Naive thymus-derived CD4-positive, alpha-beta T cell (primary cell): ENCODE measurements around the gene IGF2BP2. TPM values are rescaled to one million over a fixed set of nuclear protein-coding genes. Genes with fewer than 3 reads are reported as not detected.
"Not testable (repeated sequence)": the region's sequence is repeated elsewhere in the genome, so short reads cannot be mapped to it uniquely, and the experiment has no call there.

ENCODE experiments used
- ATAC-seq: fragments of 150-1000 bp; cut with Tn5 transposase; 2 replicates; pipeline ENCODE4 v1.10.0; 2021; ENCODE audit warnings: mild to moderate bottlenecking, moderate library complexity
- CTCF ChIA-PET: fragments of 350-600 bp; sonication (Branson Sonifier 250); formaldehyde crosslinking; loops from one replicate; lab custom pipeline; 2021; ENCODE audit warnings: antibody characterized with exemption; lab: Charles Lee
- POLR2A ChIA-PET: fragments of 350-600 bp; sonication (Branson Sonifier 250); formaldehyde crosslinking; loops from one replicate; lab custom pipeline; 2021; ENCODE audit warnings: antibody characterized with exemption, inconsistent platforms; lab: Charles Lee
- DNase-seq, 9 donors: peaks; one replicate each; pipeline versions ENCODE4 v3.0.0 to v3.0.0-alpha.2; 2020 to 2022; ENCODE audit warnings: mixed read lengths in 1 of 9
- H3K27ac ChIP-seq: one replicate; pipeline ENCODE4 v1.7.0; 2013; ENCODE audit warnings: mild to moderate bottlenecking, low read depth, low read length, moderate library complexity
- H3K27me3 ChIP-seq, 2 donors: one replicate each; pipeline ENCODE4 v1.7.0; 2013; ENCODE audit warnings: low read length in 2 of 2, mild to moderate bottlenecking in 2 of 2, moderate library complexity in 2 of 2; ENCODE audit not compliant: control insufficient read depth in 2 of 2, insufficient read depth in 2 of 2
- H3K36me3 ChIP-seq, 3 experiments: 1 replicate in 2 of 3; 2 replicates in 1 of 3; pipeline ENCODE4 v1.7.0; 2013; ENCODE audit warnings: low read length in 3 of 3, mild to moderate bottlenecking in 3 of 3, moderate library complexity in 1 of 3; ENCODE audit not compliant: insufficient read depth in 3 of 3, control insufficient read depth in 2 of 3
- H3K4me1 ChIP-seq, 2 donors: one replicate each; pipeline ENCODE4 v1.7.0; 2013; ENCODE audit warnings: low read length in 2 of 2, mild to moderate bottlenecking in 2 of 2, moderate library complexity in 1 of 2; ENCODE audit not compliant: control insufficient read depth in 2 of 2, insufficient read depth in 2 of 2
- H3K4me3 ChIP-seq: 2 replicates; pipeline ENCODE4 v1.7.0; 2013; ENCODE audit warnings: mild to moderate bottlenecking, low read length
- H3K9me3 ChIP-seq, 3 experiments: 1 replicate in 2 of 3; 2 replicates in 1 of 3; pipeline ENCODE4 v1.7.0; 2013; ENCODE audit warnings: low read length in 3 of 3; ENCODE audit not compliant: control insufficient read depth in 2 of 3
- H3K27ac Mint-ChIP-seq, 9 donors: one replicate each; pipeline ENCODE4 v1.8.0; 2020 to 2022; ENCODE audit warnings: mixed read lengths in 9 of 9, mild to moderate bottlenecking in 8 of 9, moderate library complexity in 5 of 9, inconsistent platforms in 2 of 9
- H3K27me3 Mint-ChIP-seq, 5 donors: one replicate each; pipeline ENCODE4 v1.8.0; 2021 to 2022; ENCODE audit warnings: mixed read lengths in 5 of 5, mild to moderate bottlenecking in 1 of 5
- H3K36me3 Mint-ChIP-seq, 5 donors: one replicate each; pipeline ENCODE4 v1.8.0; 2020 to 2022; ENCODE audit warnings: mixed read lengths in 5 of 5, mild to moderate bottlenecking in 3 of 5, inconsistent platforms in 1 of 5
- H3K4me1 Mint-ChIP-seq, 7 donors: one replicate each; pipeline ENCODE4 v1.8.0; 2020 to 2022; ENCODE audit warnings: mixed read lengths in 7 of 7, mild to moderate bottlenecking in 3 of 7, inconsistent platforms in 1 of 7
- H3K4me3 Mint-ChIP-seq, 10 donors: one replicate each; pipeline ENCODE4 v1.8.0; 2020 to 2022; ENCODE audit warnings: mild to moderate bottlenecking in 10 of 10, mixed read lengths in 10 of 10, moderate library complexity in 6 of 10, inconsistent platforms in 2 of 10
- H3K9me3 Mint-ChIP-seq, 11 donors: one replicate each; pipeline ENCODE4 v1.8.0; 2020 to 2022; ENCODE audit warnings: mixed read lengths in 11 of 11, mild to moderate bottlenecking in 4 of 11, inconsistent platforms in 1 of 11, moderate library complexity in 1 of 11
- intact Hi-C, 2 donors: fragments of 100-400 bp; cut with micrococcal nuclease; formaldehyde crosslinking; loops; one replicate each; pipeline ENCODE4 v1.15.1; 2023
- polyA plus RNA-seq, 2 donors: library from polyadenylated mRNA; unstranded; fragments of 300-500 nt; fragmentation: Illumina TruSeq; gene quantifications; one replicate each; pipeline ENCODE4 v1.2.3, GENCODE V29; 2021
- total RNA-seq, 6 experiments: library from RNA in 5 of 6; stranded (reverse) in 5 of 6; gene quantifications; 1 replicate in 5 of 6; 2 replicates in 1 of 6; pipeline ENCODE4 v1.2.3 and lab custom pipeline; 2021 to 2026

Gene IGF2BP2
- total and polyA plus RNA-seq, 7 experiments from 2014 or later: 0.14 to 5.0 (median 0.87) TPM; not detected in 3

DNA sequence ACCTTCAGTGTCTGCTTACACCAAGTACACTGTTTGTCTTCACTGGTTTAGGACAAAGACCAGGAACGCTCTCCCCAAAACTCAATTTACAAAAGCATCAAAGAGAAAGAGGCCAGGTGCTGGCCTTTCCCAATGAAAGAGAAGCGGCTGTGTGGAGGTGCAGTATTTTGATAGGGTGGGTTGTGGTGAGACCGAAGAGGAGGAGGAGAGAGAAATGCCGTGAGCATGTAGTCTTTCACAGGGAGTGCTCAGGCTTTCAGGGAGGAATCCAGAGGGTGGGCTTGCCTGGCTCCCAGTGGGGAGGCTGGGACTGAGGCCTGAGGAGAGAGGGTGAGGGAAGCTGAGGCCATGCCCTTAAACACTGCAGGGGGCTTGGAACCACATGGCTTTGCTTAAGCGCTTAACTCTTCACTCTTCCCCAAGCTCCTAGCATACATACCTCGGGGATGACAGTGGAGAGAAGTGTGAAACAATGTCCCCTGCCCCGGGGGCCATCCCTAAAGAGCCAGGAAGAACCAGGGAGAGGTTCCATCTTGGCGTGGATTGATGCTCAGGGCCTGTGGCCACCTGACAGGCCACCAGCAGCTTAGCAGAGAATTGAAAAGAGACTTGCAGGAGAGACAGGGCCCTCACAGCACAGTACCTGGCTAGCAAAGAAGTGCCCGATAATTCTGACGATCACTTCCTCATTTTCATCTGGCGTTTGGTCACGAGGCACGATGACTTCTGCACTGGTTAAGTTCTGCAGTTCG lies 178.3 kb downstream of the IGF2BP2 start:
- Mint-ChIP-seq H3K27me3 (peaks cover 13 to 28% (median 22%) of the 10 kb centered on the region in 5 donors), H3K36me3 (no peaks in the 10 kb centered on the region), H3K4me1 (peaks cover 0 to 7% (median 0%) of the 10 kb centered on the region in 7 donors), H3K4me3 (no peak overlapping the region), H3K27ac (no peak overlapping the region), H3K9me3 (no peaks in the 10 kb centered on the region)
- no peak overlapping the region for H3K27ac ChIP-seq
- H3K4me3 ChIP-seq: no peak overlapping the region
- no peaks in the 10 kb centered on the region for H3K36me3 ChIP-seq
- H3K9me3 ChIP-seq: no peaks in the 10 kb centered on the region
- POLR2A ChIA-PET: no interaction called here
- intact Hi-C loops: no loop called here
- H3K27me3 ChIP-seq: no peaks in the 10 kb centered on the region
- DNase-seq (no peak), ATAC-seq (no peak)
- CTCF ChIA-PET: no interaction called here
- no peaks in the 10 kb centered on the region for H3K4me1 ChIP-seq

DNA sequence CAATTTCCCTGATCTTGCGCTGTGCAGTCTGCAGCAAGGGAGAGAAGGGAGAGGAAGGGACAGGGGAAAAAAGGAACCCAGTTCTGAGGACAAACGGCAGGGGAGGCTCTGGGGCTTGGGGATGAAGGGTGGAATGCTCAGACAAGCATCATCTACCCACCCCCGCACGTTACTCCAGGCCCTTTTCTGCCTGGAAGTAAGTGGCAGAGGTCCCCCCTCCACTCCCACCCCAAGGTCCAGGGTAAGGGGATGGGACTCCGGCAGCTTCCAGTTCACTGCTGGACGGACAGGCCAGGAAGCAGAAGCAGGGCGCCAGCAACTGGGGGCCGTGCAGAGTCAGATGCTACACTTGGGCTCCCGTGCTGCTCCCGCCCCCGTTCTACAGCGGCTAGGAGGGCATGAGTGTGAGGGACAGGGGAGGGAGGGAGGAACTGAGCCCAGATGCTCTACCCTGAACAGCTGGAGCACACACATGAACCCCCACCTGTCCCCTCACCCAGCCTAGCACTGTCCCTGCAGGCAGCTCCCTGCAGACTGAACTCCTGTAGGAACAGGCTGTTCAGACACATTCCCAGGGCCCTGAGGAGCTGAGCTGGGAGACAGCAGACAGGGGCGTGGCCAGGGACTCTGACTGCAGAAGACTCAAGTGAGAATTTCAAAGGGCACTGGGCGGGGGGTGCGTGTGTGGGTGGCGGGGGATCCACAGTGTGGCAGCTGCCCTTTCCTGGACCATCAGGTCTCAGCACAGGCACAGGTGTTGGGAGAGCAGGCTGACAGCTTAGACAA lies 179.1 kb downstream of the IGF2BP2 start:
- H3K4me3 Mint-ChIP-seq: no peak overlapping the region

DNA sequence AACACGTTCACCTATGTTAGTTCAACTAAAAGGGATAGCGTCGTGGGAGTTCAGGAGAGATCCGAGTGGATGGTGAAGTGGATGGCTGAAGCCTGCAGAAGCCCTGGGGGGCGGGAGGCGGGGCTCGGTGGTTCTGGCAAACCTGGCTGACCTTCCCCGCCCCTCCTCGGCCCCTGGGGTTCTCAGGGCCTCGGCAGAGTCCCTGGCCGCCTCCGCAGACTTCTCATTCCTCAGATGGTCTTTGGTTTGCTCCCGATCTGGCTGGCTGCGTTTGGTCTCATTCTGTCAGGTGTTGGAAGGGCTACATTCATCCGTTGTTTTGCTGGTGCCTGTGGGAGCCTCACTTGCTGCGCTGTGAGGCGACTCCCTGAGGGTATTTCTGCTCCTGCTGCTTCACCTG lies 179.7 kb downstream of the IGF2BP2 start:
- H3K27ac Mint-ChIP-seq, CTCF ChIA-PET, intact Hi-C loops, H3K9me3 Mint-ChIP-seq, H3K36me3 ChIP-seq, H3K36me3 Mint-ChIP-seq, POLR2A ChIA-PET, DNase-seq, H3K27ac ChIP-seq, H3K4me1 Mint-ChIP-seq, H3K4me1 ChIP-seq, ATAC-seq, H3K4me3 Mint-ChIP-seq, H3K4me3 ChIP-seq, H3K9me3 ChIP-seq, H3K27me3 ChIP-seq: not testable (repeated sequence)
- H3K27me3 Mint-ChIP-seq: peaks cover 13 to 28% (median 22%) of the 10 kb centered on the region in 5 donors

More for the DNA sequence above, 179.1 kb downstream of the IGF2BP2 start:
- no peaks in the 10 kb centered on the region for H3K36me3 ChIP-seq
- no peaks in the 10 kb centered on the region for H3K27me3 ChIP-seq
- no peak for ATAC-seq
- no peak overlapping the region for H3K27ac Mint-ChIP-seq
- peaks cover 0 to 7% (median 0%) of the 10 kb centered on the region in 7 donors for H3K4me1 Mint-ChIP-seq
- H3K9me3 Mint-ChIP-seq: no peaks in the 10 kb centered on the region
- intact Hi-C loops: no loop called here
- peaks cover 13 to 28% (median 22%) of the 10 kb centered on the region in 5 donors for H3K27me3 Mint-ChIP-seq
- H3K36me3 Mint-ChIP-seq: no peaks in the 10 kb centered on the region
- no peak overlapping the region for H3K4me3 ChIP-seq
- no peak for DNase-seq
- POLR2A ChIA-PET: no interaction called here
- no peaks in the 10 kb centered on the region for H3K4me1 ChIP-seq
- H3K27ac ChIP-seq: no peak overlapping the region
- H3K9me3 ChIP-seq: no peaks in the 10 kb centered on the region
- CTCF ChIA-PET: no interaction called here

DNA sequence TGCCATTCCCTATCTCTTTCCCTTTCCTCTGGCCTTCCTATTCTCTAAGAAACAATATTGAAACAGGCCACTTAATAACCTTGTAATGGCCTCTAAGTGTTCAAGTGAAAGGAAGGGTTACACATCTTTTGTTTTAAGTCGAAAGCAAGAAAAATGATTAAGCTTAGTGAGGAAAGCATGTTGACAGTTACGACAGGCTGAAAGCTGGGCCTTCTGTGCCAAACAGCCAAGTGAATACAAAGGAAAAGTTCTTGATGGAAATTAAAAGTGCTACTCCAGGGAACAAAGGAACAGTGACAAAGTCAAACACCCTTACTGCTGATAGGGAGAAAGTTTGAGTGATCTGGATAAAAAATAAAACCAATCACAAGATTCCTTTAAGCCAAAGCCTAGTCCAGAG lies 184.5 kb downstream of the IGF2BP2 start:
- H3K9me3 ChIP-seq: no peaks in the 10 kb centered on the region
- POLR2A ChIA-PET: no interaction called here
- no peak overlapping the region for H3K27ac Mint-ChIP-seq
- intact Hi-C loops: no loop called here
- peaks cover 1 to 8% (median 4%) of the 10 kb centered on the region in 5 donors for H3K27me3 Mint-ChIP-seq
- no peaks in the 10 kb centered on the region for H3K36me3 ChIP-seq
- peaks cover 0 to 1% (median 0%) of the 10 kb centered on the region in 7 donors for H3K4me1 Mint-ChIP-seq
- H3K4me3 Mint-ChIP-seq: no peak overlapping the region
- no peaks in the 10 kb centered on the region for H3K4me1 ChIP-seq
- H3K36me3 Mint-ChIP-seq: no peaks in the 10 kb centered on the region
- H3K9me3 Mint-ChIP-seq: peaks cover 0 to 3% (median 0%) of the 10 kb centered on the region in 11 donors
- no peak overlapping the region for H3K27ac ChIP-seq
- H3K27me3 ChIP-seq: no peaks in the 10 kb centered on the region
- CTCF ChIA-PET: interaction anchor here (1.3 kb wide), 1 partner anchor 20 kb away, joined by 3 read pairs; no protein-coding TSS in a partner anchor
- H3K4me3 ChIP-seq: no peak overlapping the region
- DNase-seq (no peak), ATAC-seq (no peak)

DNA sequence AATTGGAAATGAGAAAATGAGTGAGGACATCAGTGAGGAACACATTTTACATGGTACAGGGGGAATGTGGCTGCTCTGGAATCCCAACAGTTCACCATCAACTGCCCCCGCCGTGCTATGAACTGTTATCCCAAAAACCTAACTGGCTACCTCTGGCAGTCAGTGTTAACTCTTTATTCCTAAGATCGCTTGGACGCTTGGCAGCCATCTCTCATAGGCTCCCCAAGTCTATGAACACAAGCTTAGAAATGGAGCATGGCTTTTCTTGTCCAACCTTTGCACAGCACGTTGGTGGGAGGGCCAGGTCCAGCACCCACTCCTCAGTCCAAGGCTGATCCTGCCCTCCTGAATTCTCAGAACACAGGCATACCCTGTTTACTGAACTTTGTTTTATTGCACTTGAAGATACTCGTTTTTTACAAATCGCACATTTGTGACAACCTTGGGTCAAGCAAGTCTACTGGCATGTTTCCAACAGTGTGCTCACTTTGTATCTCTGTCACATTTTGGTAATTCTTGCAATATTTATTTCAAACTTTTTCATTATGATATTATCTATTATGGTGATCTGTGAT lies 185.1 kb downstream of the IGF2BP2 start:
- Mint-ChIP-seq H3K4me3 (no peak overlapping the region), H3K36me3 (no peaks in the 10 kb centered on the region), H3K27ac (no peak overlapping the region), H3K27me3 (peaks cover 0 to 7% (median 0%) of the 10 kb centered on the region in 5 donors), H3K9me3 (peaks cover 0 to 3% (median 0%) of the 10 kb centered on the region in 11 donors), H3K4me1 (peaks cover 0 to 1% (median 0%) of the 10 kb centered on the region in 7 donors)
- intact Hi-C loops: no loop called here
- DNase-seq: no peak
- no peaks in the 10 kb centered on the region for H3K9me3 ChIP-seq
- POLR2A ChIA-PET: no interaction called here
- no peak overlapping the region for H3K4me3 ChIP-seq
- no peaks in the 10 kb centered on the region for H3K4me1 ChIP-seq
- CTCF ChIA-PET: interaction anchor here (1.3 kb wide), 1 partner anchor 21 kb away, joined by 3 read pairs; no protein-coding TSS in a partner anchor
- no peaks in the 10 kb centered on the region for H3K27me3 ChIP-seq
- H3K27ac ChIP-seq: no peak overlapping the region
- H3K36me3 ChIP-seq: no peaks in the 10 kb centered on the region
- no peak for ATAC-seq

DNA sequence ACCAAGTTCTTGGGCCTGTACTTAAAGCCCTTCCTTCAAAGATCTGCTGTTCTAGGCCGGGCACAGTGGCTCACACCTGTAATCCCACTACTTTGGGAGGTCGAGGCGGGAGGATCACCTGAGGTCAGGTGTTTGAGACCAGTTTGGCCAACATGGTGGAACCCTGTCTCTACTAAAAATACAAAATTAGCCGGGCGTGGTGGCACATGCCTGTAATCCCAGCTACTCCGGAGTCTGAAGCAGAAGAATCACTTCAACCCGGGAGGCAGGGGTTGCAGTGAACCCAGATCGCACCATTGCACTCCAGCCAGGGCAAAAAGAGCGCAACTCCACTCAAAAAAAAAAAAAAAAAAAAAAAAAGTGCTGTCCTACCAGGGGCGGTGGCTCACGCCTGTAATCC lies 186.2 kb downstream of the IGF2BP2 start:
- CTCF ChIA-PET, H3K36me3 Mint-ChIP-seq, H3K4me3 Mint-ChIP-seq, DNase-seq, H3K27me3 ChIP-seq, H3K27ac Mint-ChIP-seq, H3K27ac ChIP-seq, H3K4me3 ChIP-seq, intact Hi-C loops, H3K4me1 Mint-ChIP-seq, ATAC-seq, H3K9me3 Mint-ChIP-seq, H3K27me3 Mint-ChIP-seq, H3K4me1 ChIP-seq, POLR2A ChIA-PET, H3K9me3 ChIP-seq, H3K36me3 ChIP-seq: not testable (repeated sequence)
